A549 treated with dexamethasone at 1 μM for 4 hours (cell line): ENCODE data around the gene UBE4B. TPM values are rescaled to one million over a fixed set of nuclear protein-coding genes. Genes with fewer than 3 reads are reported as not detected.

ENCODE experiments used
- total RNA-seq: library from RNA; stranded (reverse); fragments of 200-300 nt; extraction: Qiagen RNA extraction; gene quantifications from 5 replicates; pipeline ENCODE4 v1.2.3, GENCODE V29; 2022

The UBE4B gene
- 10.6 to 15.2 TPM (median 13.9 TPM) in 5 replicates for total RNA-seq

GRCh38 chr1:10032590-10033358 lies at the start of gene UBE4B:
UBE4B (plus strand) TSS chr1:10032958; CDS start chr1:10033671, 713 bp downstream.

GRCh38 chr1:9996624-9997582 lies 35.9 kb upstream of the UBE4B start, which contains the start of gene RBP7:
RBP7 (plus strand) TSS chr1:9997228; CDS start chr1:9997259, 31 bp downstream.

GRCh38 chr1:10209905-10210810 lies 177.4 kb downstream of the UBE4B start, which contains the start of gene KIF1B:
KIF1B (plus strand) TSS chr1:10210570; CDS start chr1:10232329, 21,759 bp downstream.

Other genes starting within 250 kb of the UBE4B start
- gene CLSTN1, start 209.0 kb upstream of the UBE4B start, total RNA-seq = 52.6 to 72.4 TPM (median 70.2 TPM) in 5 replicates
- 6.5 to 10.8 TPM (median 8.2 TPM) in 5 replicates for gene CTNNBIP1, start 122.7 kb upstream of the UBE4B start, total RNA-seq
- gene LZIC, start 89.6 kb upstream of the UBE4B start, total RNA-seq = 22.1 to 27.6 TPM (median 23.1 TPM) in 5 replicates
- 2.4 to 3.5 TPM (median 3.1 TPM) in 5 replicates for gene NMNAT1, start 89.5 kb upstream of the UBE4B start, total RNA-seq
- 4.5 to 6.1 TPM (median 5.4 TPM) in 5 replicates for gene RBP7, start 35.7 kb upstream of the UBE4B start, total RNA-seq
- 10.5 to 17.5 TPM (median 15.7 TPM) in 5 replicates for gene KIF1B, start 177.6 kb downstream of the UBE4B start, total RNA-seq